ENCODE data around the gene GINS1.

GINS1 gene

GRCh38 chr20:25380945-25381614 is 26.4 kb upstream of the GINS1 start:
- Histone ChIP-seq H3K27me3 (ENCODE audit: insufficient read depth, low read length) (no peaks in the 10 kb centered on the region), H3K4me1 (ENCODE audit: insufficient read depth, low read length, severe bottlenecking) (peaks cover 29% of the 10 kb centered on the region), H3K36me3 (ENCODE audit: insufficient read depth, low read length) (peaks cover 10% of the 10 kb centered on the region), H3K9ac (ENCODE audit: low read length) (no peak overlapping the region), H3K27ac (ENCODE audit: low read depth, low read length, poor library complexity, severe bottlenecking) (no peak overlapping the region), H3K79me2 (ENCODE audit: insufficient read depth, low read length) (peaks cover 49% of the 10 kb centered on the region), H3F3A (ENCODE audit: insufficient read depth, low read length) (no peaks in the 10 kb centered on the region), H2AFZ (ENCODE audit: low read length) (no peak overlapping the region), H3K4me3 (ENCODE audit: low read depth, low read length, poor library complexity, severe bottlenecking) (no peak overlapping the region), H4K20me1 (ENCODE audit: insufficient read depth, low read length) (no peaks in the 10 kb centered on the region), H3K9me3 (ENCODE audit: low read length) (no peaks in the 10 kb centered on the region), H3K9me2 (ENCODE audit: low read depth, low read length) (no peaks in the 10 kb centered on the region), H3K4me2 (ENCODE audit: low read length) (no peak overlapping the region)
- TF ChIP-seq CTCF (IDR thresholded peaks at IDR 0.05; ENCODE audit: low read length) (no peak), EZH2 (IDR thresholded peaks at IDR 0.05; ENCODE audit: borderline replicate concordance, low read length) (no peak)

GRCh38 chr20:25382704-25383370 is 24.6 kb upstream of the GINS1 start:
- H3K4me3 ChIP-seq (ENCODE audit: low read depth, low read length, poor library complexity, severe bottlenecking) = no peak overlapping the region
- peaks cover 10% of the 10 kb centered on the region; the same call in 1 of the 2 replicates for H3K36me3 ChIP-seq (ENCODE audit: insufficient read depth, low read length)
- no peaks in the 10 kb centered on the region for H3K27me3 ChIP-seq (ENCODE audit: insufficient read depth, low read length)
- no peaks in the 10 kb centered on the region for H3F3A ChIP-seq (ENCODE audit: insufficient read depth, low read length)
- H3K9me2 ChIP-seq (ENCODE audit: low read depth, low read length) = no peaks in the 10 kb centered on the region
- H3K9ac ChIP-seq (ENCODE audit: low read length) = no peak overlapping the region
- H3K4me2 ChIP-seq (ENCODE audit: low read length) = no peak overlapping the region
- no peak overlapping the region for H2AFZ ChIP-seq (ENCODE audit: low read length)
- peaks cover 29% of the 10 kb centered on the region for H3K4me1 ChIP-seq (ENCODE audit: insufficient read depth, low read length, severe bottlenecking)
- TF ChIP-seq EZH2 (IDR thresholded peaks at IDR 0.05; ENCODE audit: borderline replicate concordance, low read length) (no peak), CTCF (IDR thresholded peaks at IDR 0.05; ENCODE audit: low read length) (no peak)
- H3K9me3 ChIP-seq (ENCODE audit: low read length) = no peaks in the 10 kb centered on the region
- H4K20me1 ChIP-seq (ENCODE audit: insufficient read depth, low read length) = no peaks in the 10 kb centered on the region
- no peak overlapping the region for H3K27ac ChIP-seq (ENCODE audit: low read depth, low read length, poor library complexity, severe bottlenecking)
- peaks cover 55% of the 10 kb centered on the region for H3K79me2 ChIP-seq (ENCODE audit: insufficient read depth, low read length)

GRCh38 chr20:25389401-25389857 is 18.0 kb upstream of the GINS1 start:
- Histone ChIP-seq H3K4me2 (ENCODE audit: low read length) (peak overlapping the region; percentile 84), H3K9me3 (ENCODE audit: low read length) (no peaks in the 10 kb centered on the region), H3K36me3 (ENCODE audit: insufficient read depth, low read length) (no peaks in the 10 kb centered on the region; the same call in 1 of the 2 replicates), H3K4me1 (ENCODE audit: insufficient read depth, low read length, severe bottlenecking) (peaks cover 31% of the 10 kb centered on the region), H3F3A (ENCODE audit: insufficient read depth, low read length) (0 out of 2 replicates have a peak, but pooled peaks cover 5% of the 10 kb centered on the region), H3K4me3 (ENCODE audit: low read depth, low read length, poor library complexity, severe bottlenecking) (peak overlapping the region; percentile 100), H3K27me3 (ENCODE audit: insufficient read depth, low read length) (no peaks in the 10 kb centered on the region), H2AFZ (ENCODE audit: low read length) (no peak overlapping the region), H3K9me2 (ENCODE audit: low read depth, low read length) (no peaks in the 10 kb centered on the region), H3K79me2 (ENCODE audit: insufficient read depth, low read length) (peaks cover 32% of the 10 kb centered on the region), H4K20me1 (ENCODE audit: insufficient read depth, low read length) (no peaks in the 10 kb centered on the region), H3K9ac (ENCODE audit: low read length) (peak overlapping the region; percentile 99), H3K27ac (ENCODE audit: low read depth, low read length, poor library complexity, severe bottlenecking) (no peak overlapping the region)
- TF ChIP-seq EZH2 (IDR thresholded peaks at IDR 0.05; ENCODE audit: borderline replicate concordance, low read length) = no peak
- TF ChIP-seq CTCF (IDR thresholded peaks at IDR 0.05; ENCODE audit: low read length) = no peak
